Activated CD8-positive, alpha-beta T cell treated with anti-CD3 and anti-CD28 coated beads, Interleukin-2, amount 10 ng/mL, durations not matched to agents 7 days and 5 days (primary cell): ENCODE measurements around the gene SNX9. TPM values are rescaled to one million over a fixed set of nuclear protein-coding genes. Genes with fewer than 3 reads are reported as not detected.
"Not testable (repeated sequence)": the region's sequence is repeated elsewhere in the genome, so short reads cannot be mapped to it uniquely, and the experiment has no call there.

Experiments used
- ATAC-seq: fragments of 150-1000 bp; cut with Tn5 transposase; one replicate; pipeline ENCODE4 v1.10.0; 2021; ENCODE audit warnings: moderate library complexity
- CTCF ChIA-PET: fragments of 350-600 bp; sonication (Branson Sonifier 250); formaldehyde crosslinking; loops from one replicate; lab custom pipeline; 2021; ENCODE audit warnings: antibody characterized with exemption; lab: Charles Lee
- POLR2A ChIA-PET: fragments of 350-600 bp; sonication (Branson Sonifier 250); formaldehyde crosslinking; loops from one replicate; lab custom pipeline; 2021; ENCODE audit warnings: antibody characterized with exemption; lab: Charles Lee
- DNase-seq: peaks from one replicate; pipeline ENCODE4 v3.0.0-alpha.2; 2020
- H3K27ac Mint-ChIP-seq: one replicate; pipeline ENCODE4 v1.8.0; 2021; ENCODE audit warnings: mild to moderate bottlenecking, mixed read lengths
- H3K27me3 Mint-ChIP-seq: one replicate; pipeline ENCODE4 v1.8.0; 2021; ENCODE audit warnings: low read depth, mixed read lengths
- H3K36me3 Mint-ChIP-seq: one replicate; pipeline ENCODE4 v1.8.0; 2021; ENCODE audit warnings: low read depth, mixed read lengths
- H3K4me1 Mint-ChIP-seq: one replicate; pipeline ENCODE4 v1.8.0; 2021; ENCODE audit warnings: low read depth, mixed read lengths
- H3K4me3 Mint-ChIP-seq: one replicate; pipeline ENCODE4 v1.8.0; 2021; ENCODE audit warnings: mild to moderate bottlenecking, mixed read lengths
- H3K9me3 Mint-ChIP-seq: one replicate; pipeline ENCODE4 v1.8.0; 2022; ENCODE audit warnings: mixed read lengths; ENCODE audit not compliant: insufficient read depth
- total RNA-seq, 2 experiments: library from RNA; stranded (reverse); gene quantifications; one replicate each; pipeline ENCODE4 v1.2.3, GENCODE V29; 2021

SNX9 gene
- total RNA-seq, 2 experiments from 2014 or later = 9.1 to 9.2 TPM

GRCh38 chr6:157896932-157897331 lies 73.9 kb downstream of the SNX9 start:
- POLR2A ChIA-PET = no interaction called here
- Mint-ChIP-seq H3K36me3 (peaks cover 3% of the 10 kb centered on the region), H3K27ac (no peak overlapping the region), H3K9me3 (no peaks in the 10 kb centered on the region), H3K4me1 (peaks cover 33% of the 10 kb centered on the region), H3K4me3 (no peak overlapping the region), H3K27me3 (no peaks in the 10 kb centered on the region)
- CTCF ChIA-PET = interaction anchor here (0.9 to 3.0 kb wide), 4 partner anchors 9 to 227 kb away, joined by 3 to 14 read pairs (median 8); no protein-coding TSS in a partner anchor
- ATAC-seq = no peak
- DNase-seq = no peak

DNA sequence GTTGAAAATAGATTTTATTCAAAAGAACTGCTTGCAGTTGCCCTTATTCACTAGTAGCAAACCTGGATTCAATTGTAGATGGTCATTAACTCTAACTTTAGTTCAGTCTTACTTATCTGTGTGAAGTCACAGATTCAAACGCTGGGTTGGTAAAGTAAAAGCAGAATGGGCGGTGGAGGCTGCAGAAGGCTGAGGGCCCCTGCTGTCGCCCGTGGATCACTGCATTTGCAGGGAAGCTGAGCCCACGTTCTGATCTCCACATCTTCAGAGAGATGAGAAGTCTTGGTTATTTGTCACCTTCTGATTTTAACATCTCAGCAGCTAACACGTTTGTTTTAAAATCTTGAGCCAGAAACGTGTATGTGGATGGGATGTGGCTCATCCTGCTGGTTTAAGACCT lies 75.1 kb downstream of the SNX9 start:
- Mint-ChIP-seq H3K4me1 (peaks cover 21% of the 10 kb centered on the region), H3K9me3 (no peaks in the 10 kb centered on the region), H3K36me3 (peaks cover 6% of the 10 kb centered on the region), H3K27me3 (no peaks in the 10 kb centered on the region), H3K4me3 (no peak overlapping the region), H3K27ac (peak overlapping the region; percentile 35)
- ATAC-seq (peak; percentile 51), DNase-seq (no peak)
- ChIA-PET POLR2A (interaction anchor here (0.8 kb wide), 1 partner anchor 181 kb away, joined by 3 read pairs; no protein-coding TSS in a partner anchor), CTCF (interaction anchor here (0.6 to 3.0 kb wide), 10 partner anchors 8 to 174 kb away, joined by 3 to 14 read pairs (median 4); no protein-coding TSS in a partner anchor)

DNA sequence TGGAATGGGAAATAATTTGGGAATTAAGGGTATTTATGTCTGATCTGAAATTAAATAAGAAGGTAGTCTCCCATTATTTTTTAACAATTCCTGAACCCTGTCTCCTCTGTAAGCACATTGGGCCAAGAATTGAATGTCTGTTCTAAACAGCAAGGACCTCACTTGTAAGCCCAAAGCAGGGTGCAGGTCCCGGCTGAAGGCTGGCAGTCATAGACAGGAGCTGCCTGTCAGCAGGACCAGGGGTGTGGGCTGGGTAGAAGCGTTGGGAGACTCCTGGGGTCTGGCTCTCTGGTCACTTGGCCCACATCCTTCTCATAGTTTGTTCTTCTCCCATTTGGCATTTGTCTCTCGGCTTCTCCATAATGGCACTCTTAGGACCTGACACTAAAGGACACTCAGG lies 75.6 kb downstream of the SNX9 start:
- Mint-ChIP-seq H3K4me1 (peaks cover 18% of the 10 kb centered on the region), H3K9me3 (no peaks in the 10 kb centered on the region), H3K4me3 (no peak overlapping the region), H3K27ac (no peak overlapping the region), H3K27me3 (no peaks in the 10 kb centered on the region), H3K36me3 (peaks cover 6% of the 10 kb centered on the region)
- ChIA-PET CTCF (interaction anchor here (0.7 to 3.0 kb wide), 9 partner anchors 8 to 173 kb away, joined by 3 to 14 read pairs (median 4); no protein-coding TSS in a partner anchor), POLR2A (interaction anchor here (0.8 kb wide), 1 partner anchor 181 kb away, joined by 3 read pairs; no protein-coding TSS in a partner anchor)
- no peak for DNase-seq
- no peak for ATAC-seq

DNA sequence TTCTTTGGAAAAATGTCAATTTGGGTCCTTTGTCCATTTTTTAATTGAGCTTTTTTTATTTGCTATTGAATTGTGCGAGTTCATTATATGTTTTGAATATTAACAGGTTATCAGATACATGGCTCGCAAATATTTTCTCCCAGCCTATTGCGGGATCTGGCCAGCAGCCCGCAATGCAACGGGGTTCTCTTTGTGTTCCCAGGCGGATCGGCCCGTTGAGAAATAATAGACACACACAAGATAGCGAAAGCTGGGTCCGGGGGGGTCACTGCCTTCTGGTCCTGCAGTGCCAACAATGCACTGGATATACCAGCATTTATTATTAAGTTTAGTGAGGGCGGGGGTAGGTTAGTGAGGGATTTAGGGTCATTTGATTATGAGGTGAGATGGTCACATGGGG lies 77.2 kb downstream of the SNX9 start:
- H3K36me3 Mint-ChIP-seq, ATAC-seq, H3K27ac Mint-ChIP-seq, POLR2A ChIA-PET, H3K9me3 Mint-ChIP-seq, CTCF ChIA-PET, DNase-seq, H3K27me3 Mint-ChIP-seq, H3K4me3 Mint-ChIP-seq: not testable (repeated sequence)
- peaks cover 18% of the 10 kb centered on the region for H3K4me1 Mint-ChIP-seq

- POLR2A ChIA-PET, ATAC-seq, H3K9me3 Mint-ChIP-seq, H3K27ac Mint-ChIP-seq, H3K27me3 Mint-ChIP-seq, DNase-seq, H3K4me3 Mint-ChIP-seq, H3K36me3 Mint-ChIP-seq: not testable (repeated sequence)
- CTCF ChIA-PET = interaction anchor here (1.5 kb wide), 1 partner anchor 145 kb away, joined by 5 read pairs; no protein-coding TSS in a partner anchor
- peaks cover 18% of the 10 kb centered on the region for H3K4me1 Mint-ChIP-seq
Observed at GRCh38 chr6:157900751-157901150, 77.7 kb downstream of the SNX9 start.

- H3K4me1 Mint-ChIP-seq = peaks cover 14% of the 10 kb centered on the region
- ChIA-PET CTCF (no interaction called here), POLR2A (no interaction called here)
- ATAC-seq (no peak), DNase-seq (no peak)
- H3K36me3 Mint-ChIP-seq = peaks cover 23% of the 10 kb centered on the region
- H3K27me3 Mint-ChIP-seq = no peaks in the 10 kb centered on the region
- H3K27ac Mint-ChIP-seq = no peak overlapping the region
- H3K9me3 Mint-ChIP-seq = no peaks in the 10 kb centered on the region
- no peak overlapping the region for H3K4me3 Mint-ChIP-seq
Observed at GRCh38 chr6:157904999-157905398, 82.0 kb downstream of the SNX9 start.

DNA sequence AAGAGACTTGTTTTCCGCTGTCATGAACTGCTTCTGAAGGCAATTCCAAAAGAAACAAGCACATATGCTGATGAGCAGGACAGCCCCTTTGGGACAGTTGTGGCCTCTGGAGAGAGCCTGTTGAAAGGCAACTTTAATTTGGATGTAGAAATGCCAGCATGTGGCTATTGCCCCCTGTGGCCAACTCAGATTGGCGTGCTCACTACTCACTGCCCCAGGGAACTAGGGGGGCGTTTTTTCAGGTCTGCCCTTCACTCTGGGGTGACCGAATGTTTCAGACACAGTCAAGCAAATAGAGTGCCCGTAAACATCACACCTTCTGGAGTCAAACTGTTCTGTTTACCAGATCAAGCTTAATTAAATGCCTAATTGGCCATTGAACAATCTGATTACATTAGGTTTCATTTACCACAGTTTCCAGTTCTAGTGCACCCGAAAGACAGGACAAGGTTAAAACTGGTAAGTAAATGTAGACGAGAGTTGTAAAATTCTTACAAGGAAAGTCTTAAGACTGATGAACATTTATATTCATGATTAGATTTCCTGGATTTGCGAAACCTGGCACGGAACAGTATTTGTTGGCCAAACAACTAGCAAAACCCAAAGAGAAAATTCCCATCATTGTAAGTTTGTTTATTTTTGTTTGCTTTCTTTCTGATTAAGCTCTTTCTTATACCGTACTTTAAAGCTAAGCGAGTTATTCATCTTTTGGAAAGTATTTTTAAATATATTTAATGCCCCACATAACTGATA lies 82.7 kb downstream of the SNX9 start:
- Mint-ChIP-seq H3K9me3 (no peaks in the 10 kb centered on the region), H3K27ac (no peak overlapping the region), H3K27me3 (no peaks in the 10 kb centered on the region), H3K4me1 (peaks cover 13% of the 10 kb centered on the region), H3K4me3 (no peak overlapping the region), H3K36me3 (peaks cover 31% of the 10 kb centered on the region)
- ChIA-PET CTCF (interaction anchor here (0.7 to 1.6 kb wide), 4 partner anchors 9 to 148 kb away, joined by 3 to 6 read pairs (median 4); no protein-coding TSS in a partner anchor), POLR2A (no interaction called here)
- DNase-seq = no peak
- no peak for ATAC-seq

- CTCF ChIA-PET = interaction anchor here (0.7 to 1.6 kb wide), 4 partner anchors 9 to 149 kb away, joined by 3 to 6 read pairs (median 4); no protein-coding TSS in a partner anchor
- H3K4me1 Mint-ChIP-seq = peaks cover 13% of the 10 kb centered on the region
- H3K36me3 Mint-ChIP-seq = peaks cover 31% of the 10 kb centered on the region
- DNase-seq (no peak), ATAC-seq (no peak)
- no peak overlapping the region for H3K4me3 Mint-ChIP-seq
- H3K27ac Mint-ChIP-seq = no peak overlapping the region
- POLR2A ChIA-PET = interaction anchor here (0.6 kb wide), 1 partner anchor 8 kb away, joined by 3 read pairs; no protein-coding TSS in a partner anchor
- H3K9me3 Mint-ChIP-seq = no peaks in the 10 kb centered on the region
- H3K27me3 Mint-ChIP-seq = no peaks in the 10 kb centered on the region
Observed at GRCh38 chr6:157906537-157907061, 83.6 kb downstream of the SNX9 start.

DNA sequence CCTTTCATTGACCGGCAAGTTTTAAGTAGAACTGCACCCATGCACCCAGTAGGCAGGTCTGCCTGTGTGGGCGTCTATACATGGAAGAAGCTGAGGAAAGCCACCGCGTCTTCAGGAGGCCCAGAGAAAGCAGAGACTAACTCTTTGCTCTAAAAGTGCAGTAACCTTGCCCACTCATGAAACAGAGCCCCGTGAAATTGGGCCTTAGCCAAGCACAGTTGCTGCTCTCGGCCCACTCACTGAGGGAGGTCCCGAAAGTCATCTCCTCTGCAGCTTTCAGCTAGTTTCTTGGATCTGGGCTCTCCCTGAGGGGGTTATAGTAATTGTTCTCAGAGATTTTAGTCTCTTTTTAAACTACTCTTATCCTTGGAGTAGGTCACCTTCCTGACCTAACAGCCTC lies 84.6 kb downstream of the SNX9 start:
- Mint-ChIP-seq H3K4me1 (peaks cover 13% of the 10 kb centered on the region), H3K36me3 (peaks cover 31% of the 10 kb centered on the region), H3K4me3 (no peak overlapping the region), H3K27me3 (no peaks in the 10 kb centered on the region), H3K27ac (no peak overlapping the region), H3K9me3 (no peaks in the 10 kb centered on the region)
- ATAC-seq (no peak), DNase-seq (no peak)
- ChIA-PET POLR2A (no interaction called here), CTCF (interaction anchor here (1.5 kb wide), 1 partner anchor 34 kb away, joined by 4 read pairs; no protein-coding TSS in a partner anchor)

DNA sequence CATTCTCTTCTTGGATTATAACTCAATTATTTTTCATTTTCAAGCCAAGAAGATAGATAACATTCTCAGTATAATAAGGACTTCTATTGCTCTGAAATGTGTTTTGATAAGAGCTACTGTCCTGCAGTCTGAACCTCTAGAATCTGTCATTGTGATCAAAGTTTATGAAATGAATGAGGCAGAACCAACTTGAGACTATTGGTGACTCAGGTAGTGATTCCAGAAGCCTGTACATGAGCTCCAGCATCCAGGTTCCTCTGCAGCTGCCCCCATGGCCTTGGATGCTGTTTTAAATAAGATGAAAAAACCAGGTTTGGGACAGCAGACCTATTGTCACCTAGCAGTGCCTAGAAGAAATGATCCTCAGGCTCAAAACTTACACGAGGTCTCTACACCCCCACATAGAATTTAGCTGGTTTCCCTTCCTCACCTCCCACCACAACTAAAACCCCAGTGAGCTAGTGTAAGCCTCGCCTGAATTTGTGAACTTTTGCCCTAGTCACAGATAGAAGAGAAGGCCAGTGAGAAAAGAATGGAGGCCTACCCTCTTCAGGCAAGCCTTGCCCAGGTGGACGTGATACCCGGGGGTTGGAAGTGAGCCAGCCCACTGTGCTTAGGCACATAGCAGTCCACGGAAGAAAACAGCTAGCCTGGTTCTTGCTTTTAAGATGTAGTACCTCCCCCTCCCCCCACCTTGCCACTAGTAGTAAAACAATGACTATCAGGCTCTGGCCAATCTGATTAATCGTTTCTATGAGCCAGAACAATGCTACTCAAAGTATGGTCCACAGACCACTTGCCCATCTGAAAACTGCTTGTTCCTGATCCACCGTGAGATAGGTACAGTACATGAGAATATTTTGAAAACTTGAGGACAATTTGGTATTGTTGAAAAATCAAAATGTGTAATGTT lies 85.6 kb downstream of the SNX9 start:
- H3K27me3 Mint-ChIP-seq = no peaks in the 10 kb centered on the region

DNA sequence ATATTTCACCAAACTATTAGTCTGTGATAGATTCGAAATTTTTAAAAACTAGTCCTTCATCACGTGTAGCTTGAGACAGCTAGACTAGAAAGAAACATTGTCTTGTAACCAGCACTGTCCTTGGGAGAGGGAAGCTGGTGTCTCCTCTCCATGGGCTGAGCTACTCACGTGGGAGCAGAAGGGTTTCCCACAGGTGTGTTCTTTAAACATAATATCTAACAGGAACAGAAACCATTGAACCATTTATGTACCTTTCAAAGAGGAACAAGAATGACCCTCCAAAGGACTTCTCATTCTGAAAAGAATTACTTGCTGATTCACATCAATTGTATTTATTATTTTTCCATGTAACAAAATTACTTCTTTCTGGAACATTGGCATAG lies 86.2 kb downstream of the SNX9 start:
- peaks cover 28% of the 10 kb centered on the region for H3K36me3 Mint-ChIP-seq
- no peak for DNase-seq
- no peak overlapping the region for H3K27ac Mint-ChIP-seq
- H3K27me3 Mint-ChIP-seq = no peaks in the 10 kb centered on the region
- H3K4me1 Mint-ChIP-seq = peaks cover 13% of the 10 kb centered on the region
- no peaks in the 10 kb centered on the region for H3K9me3 Mint-ChIP-seq
- H3K4me3 Mint-ChIP-seq = no peak overlapping the region
- CTCF ChIA-PET = interaction anchor here (1.0 to 1.6 kb wide), 6 partner anchors 10 to 163 kb away, joined by 3 to 4 read pairs (median 4); no protein-coding TSS in a partner anchor
- ATAC-seq = no peak
- POLR2A ChIA-PET = no interaction called here

More for the DNA sequence above, 85.6 kb downstream of the SNX9 start:
- no peaks in the 10 kb centered on the region for H3K9me3 Mint-ChIP-seq
- DNase-seq (no peak), ATAC-seq (peak; percentile 55)
- peaks cover 13% of the 10 kb centered on the region for H3K4me1 Mint-ChIP-seq
- peaks cover 28% of the 10 kb centered on the region for H3K36me3 Mint-ChIP-seq
- ChIA-PET POLR2A (interaction anchor here (0.7 kb wide), 1 partner anchor 92 kb away, joined by 3 read pairs; no protein-coding TSS in a partner anchor), CTCF (interaction anchor here (1.0 to 1.6 kb wide), 6 partner anchors 9 to 164 kb away, joined by 3 to 4 read pairs (median 4); no protein-coding TSS in a partner anchor)
- H3K27ac Mint-ChIP-seq = peak overlapping the region; percentile 53
- no peak overlapping the region for H3K4me3 Mint-ChIP-seq
